Activated naive CD8-positive, alpha-beta T cell treated with anti-CD3 and anti-CD28 coated beads for 36 hours (primary cell): ENCODE measurements around the gene ERGIC2. TPM values are rescaled to one million over a fixed set of nuclear protein-coding genes. Genes with fewer than 3 reads are reported as not detected.
A peak's percentile ranks its signal among the peaks of the same experiment; 100 is the strongest.
"Not testable (repeated sequence)": the region's sequence is repeated elsewhere in the genome, so short reads cannot be mapped to it uniquely, and the experiment has no call there.

Experiments used
- DNase-seq: peaks from one replicate; pipeline ENCODE4 v3.0.0; 2021
- H3K27ac Mint-ChIP-seq: one replicate; pipeline ENCODE4 v1.8.0; 2022; ENCODE audit warnings: mild to moderate bottlenecking, moderate library complexity, mixed read lengths
- H3K27me3 Mint-ChIP-seq: one replicate; pipeline ENCODE4 v1.8.0; 2022; ENCODE audit warnings: mild to moderate bottlenecking, mixed read lengths
- H3K36me3 Mint-ChIP-seq: one replicate; pipeline ENCODE4 v1.8.0; 2021; ENCODE audit warnings: mild to moderate bottlenecking, mixed read lengths
- H3K4me1 Mint-ChIP-seq: one replicate; pipeline ENCODE4 v1.8.0; 2021; ENCODE audit warnings: mixed read lengths
- H3K4me3 Mint-ChIP-seq: one replicate; pipeline ENCODE4 v1.8.0; 2022; ENCODE audit warnings: mild to moderate bottlenecking, moderate library complexity, mixed read lengths
- H3K9me3 Mint-ChIP-seq: one replicate; pipeline ENCODE4 v1.8.0; 2022; ENCODE audit warnings: mixed read lengths
- total RNA-seq, 2 experiments: library from RNA; stranded (reverse); gene quantifications; one replicate each; pipeline ENCODE4 v1.2.3, GENCODE V29; 2021

ERGIC2 gene
- total RNA-seq, 2 experiments from 2014 or later = 122 to 126 TPM

DNA sequence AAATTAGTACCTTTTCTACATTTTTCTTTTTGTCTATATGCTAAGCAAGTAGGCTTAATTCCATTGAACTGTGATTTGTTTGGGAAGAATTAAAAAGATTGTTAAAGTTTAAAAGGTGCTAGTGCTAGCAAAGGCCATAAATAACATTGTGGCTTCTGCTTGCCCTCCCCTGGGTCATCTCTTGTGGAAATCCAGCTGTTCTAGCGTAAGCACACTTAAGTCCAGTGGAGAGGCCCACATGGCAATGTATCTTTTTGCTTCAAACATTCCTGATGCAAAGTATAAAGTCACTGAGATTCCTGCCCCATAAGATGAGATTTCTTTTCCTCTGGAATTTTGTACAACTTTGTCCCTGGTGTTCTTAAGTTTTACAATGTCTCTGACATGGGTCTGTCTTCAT is 14.4 kb upstream of the ERGIC2 start:
- no peak for DNase-seq
- Mint-ChIP-seq H3K27me3 (peaks cover 3% of the 10 kb centered on the region), H3K9me3 (no peaks in the 10 kb centered on the region), H3K4me1 (peaks cover 9% of the 10 kb centered on the region), H3K36me3 (no peaks in the 10 kb centered on the region), H3K27ac (no peak overlapping the region), H3K4me3 (no peak overlapping the region)

DNA sequence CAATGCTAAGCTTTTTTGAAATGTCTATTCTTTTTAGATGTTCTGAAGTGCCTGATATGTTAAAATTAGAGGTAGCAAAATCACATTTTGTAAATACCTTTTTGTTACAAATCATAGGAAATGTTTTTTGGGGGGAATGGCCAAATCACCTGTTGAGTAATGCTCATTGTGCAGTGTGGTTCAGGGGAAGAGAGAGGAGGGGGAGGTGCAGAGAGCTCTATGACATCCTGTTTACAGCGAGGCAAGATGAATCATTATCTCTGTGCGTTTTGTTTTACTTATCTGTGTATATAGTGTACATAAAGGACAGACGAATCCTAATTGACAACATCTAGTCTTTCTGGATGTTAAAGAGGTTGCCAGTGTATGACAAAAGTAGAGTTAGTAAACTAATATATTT is 9.4 kb upstream of the ERGIC2 start:
- not testable (repeated sequence) for H3K9me3 Mint-ChIP-seq

GRCh38 chr12:29389295-29389919 is 8.4 kb upstream of the ERGIC2 start:
- Mint-ChIP-seq H3K9me3 (no peaks in the 10 kb centered on the region), H3K4me1 (peaks cover 14% of the 10 kb centered on the region), H3K27me3 (no peaks in the 10 kb centered on the region), H3K4me3 (peak overlapping the region; percentile 71), H3K36me3 (no peaks in the 10 kb centered on the region), H3K27ac (peak overlapping the region; percentile 84)
- DNase-seq = peak; percentile 17

More for the DNA sequence above, 9.4 kb upstream of the ERGIC2 start:
- not testable (repeated sequence) for H3K36me3 Mint-ChIP-seq, H3K27me3 Mint-ChIP-seq
- H3K4me1 Mint-ChIP-seq = peaks cover 14% of the 10 kb centered on the region
- H3K27ac Mint-ChIP-seq = peak overlapping the region; percentile 84
- peak overlapping the region; percentile 71 for H3K4me3 Mint-ChIP-seq
- peak; percentile 15 for DNase-seq

DNA sequence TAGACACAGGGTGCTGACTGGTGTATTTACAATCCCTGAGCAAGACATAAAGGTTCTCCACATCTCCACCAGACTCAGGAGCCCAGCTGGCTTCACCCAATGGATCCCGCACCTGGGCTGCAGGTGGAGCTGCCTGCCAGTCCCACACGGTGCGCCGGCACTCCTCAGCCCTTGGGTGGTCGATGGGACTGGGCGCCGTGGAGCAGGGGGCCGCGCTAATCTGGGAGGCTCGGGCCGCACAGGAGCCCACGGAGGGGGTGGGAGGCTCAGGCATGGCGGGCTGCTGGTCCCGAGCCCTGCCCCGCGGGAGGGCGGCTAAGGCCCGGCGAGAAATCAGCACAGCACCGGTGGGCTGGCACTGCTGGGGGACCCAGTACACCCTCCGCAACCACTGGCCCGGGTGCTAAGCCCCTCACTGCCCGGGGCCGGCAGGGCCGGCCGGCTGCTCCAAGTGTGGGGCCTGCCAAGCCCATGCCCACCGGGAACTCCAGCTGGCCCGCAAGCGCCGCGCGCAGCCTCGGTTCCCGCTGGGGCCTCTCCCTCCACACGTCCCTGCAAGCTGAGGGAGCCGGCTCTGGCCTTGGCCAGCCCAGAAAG is 5.2 kb upstream of the ERGIC2 start:
- not testable (repeated sequence) for DNase-seq, H3K36me3 Mint-ChIP-seq, H3K27ac Mint-ChIP-seq, H3K27me3 Mint-ChIP-seq, H3K9me3 Mint-ChIP-seq, H3K4me3 Mint-ChIP-seq
- peaks cover 19% of the 10 kb centered on the region for H3K4me1 Mint-ChIP-seq

GRCh38 chr12:29385194-29385593 is 4.2 kb upstream of the ERGIC2 start:
- H3K27me3 Mint-ChIP-seq, DNase-seq, H3K9me3 Mint-ChIP-seq, H3K36me3 Mint-ChIP-seq, H3K27ac Mint-ChIP-seq, H3K4me3 Mint-ChIP-seq: not testable (repeated sequence)
- H3K4me1 Mint-ChIP-seq = peaks cover 10% of the 10 kb centered on the region

GRCh38 chr12:29382251-29382650 is 1.3 kb upstream of the ERGIC2 start:
- Mint-ChIP-seq H3K27ac (no peak overlapping the region), H3K27me3 (no peaks in the 10 kb centered on the region), H3K4me1 (peaks cover 21% of the 10 kb centered on the region), H3K9me3 (no peaks in the 10 kb centered on the region), H3K4me3 (peak overlapping the region; percentile 94), H3K36me3 (peaks cover 16% of the 10 kb centered on the region)
- DNase-seq = no peak

- H3K9me3 Mint-ChIP-seq = peaks cover 3% of the 10 kb centered on the region
- H3K27me3 Mint-ChIP-seq = no peaks in the 10 kb centered on the region
- no peak overlapping the region for H3K27ac Mint-ChIP-seq
- H3K4me1 Mint-ChIP-seq = peaks cover 32% of the 10 kb centered on the region
- peaks cover 30% of the 10 kb centered on the region for H3K36me3 Mint-ChIP-seq
- DNase-seq = no peak
- no peak overlapping the region for H3K4me3 Mint-ChIP-seq
These were observed 4.9 kb downstream of the ERGIC2 start for GRCh38 chr12:29376118-29376517.

DNA sequence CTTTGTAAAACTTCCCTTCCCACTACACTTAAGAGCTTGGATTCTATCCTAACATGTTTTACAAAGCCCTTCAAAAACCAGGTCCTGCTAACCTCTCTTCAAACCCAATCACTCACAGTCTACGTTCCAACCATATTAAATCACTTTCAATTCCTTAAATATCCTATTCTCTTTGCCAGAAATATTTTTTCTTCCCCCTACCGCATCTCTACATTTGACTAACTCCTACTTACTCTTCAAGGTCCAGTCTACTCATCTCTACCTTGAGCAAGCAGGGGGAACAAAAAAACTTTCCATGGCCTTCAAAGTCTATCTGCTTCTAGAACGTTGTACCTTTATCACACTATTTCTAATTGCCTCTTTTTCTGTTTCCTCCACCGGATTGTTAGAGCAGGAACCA is 6.1 kb downstream of the ERGIC2 start:
- no peak for DNase-seq
- Mint-ChIP-seq H3K4me1 (peaks cover 30% of the 10 kb centered on the region), H3K27me3 (no peaks in the 10 kb centered on the region), H3K36me3 (peaks cover 27% of the 10 kb centered on the region), H3K27ac (no peak overlapping the region), H3K9me3 (peaks cover 3% of the 10 kb centered on the region), H3K4me3 (no peak overlapping the region)

GRCh38 chr12:29374012-29374411 is 7.0 kb downstream of the ERGIC2 start:
- peaks cover 23% of the 10 kb centered on the region for H3K36me3 Mint-ChIP-seq
- peaks cover 25% of the 10 kb centered on the region for H3K4me1 Mint-ChIP-seq
- no peak overlapping the region for H3K4me3 Mint-ChIP-seq
- H3K27me3 Mint-ChIP-seq = no peaks in the 10 kb centered on the region
- no peak for DNase-seq
- no peak overlapping the region for H3K27ac Mint-ChIP-seq
- peaks cover 3% of the 10 kb centered on the region for H3K9me3 Mint-ChIP-seq

DNA sequence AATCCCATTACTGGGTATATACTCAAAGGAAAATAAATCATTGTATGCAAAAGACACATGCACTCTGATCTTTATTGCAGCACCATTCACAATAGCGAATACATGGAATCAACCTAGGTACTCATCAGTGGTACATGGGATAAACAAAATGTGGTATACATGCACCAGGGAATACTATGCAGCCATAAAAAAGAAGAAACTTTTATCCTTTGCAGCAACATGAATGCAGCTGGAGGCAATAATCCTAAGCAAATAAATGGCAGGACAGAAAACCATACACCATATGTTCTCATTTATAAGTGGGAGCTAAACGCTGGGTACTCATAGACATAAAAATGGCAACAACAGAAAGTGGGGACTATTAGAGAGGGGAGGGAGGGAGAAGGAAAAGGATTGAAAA is 15.9 kb downstream of the ERGIC2 start:
- Mint-ChIP-seq H3K36me3 (peaks cover 25% of the 10 kb centered on the region), H3K9me3 (peaks cover 1% of the 10 kb centered on the region), H3K27ac (no peak overlapping the region), H3K4me1 (peaks cover 11% of the 10 kb centered on the region), H3K27me3 (no peaks in the 10 kb centered on the region), H3K4me3 (no peak overlapping the region)
- DNase-seq = no peak

DNA sequence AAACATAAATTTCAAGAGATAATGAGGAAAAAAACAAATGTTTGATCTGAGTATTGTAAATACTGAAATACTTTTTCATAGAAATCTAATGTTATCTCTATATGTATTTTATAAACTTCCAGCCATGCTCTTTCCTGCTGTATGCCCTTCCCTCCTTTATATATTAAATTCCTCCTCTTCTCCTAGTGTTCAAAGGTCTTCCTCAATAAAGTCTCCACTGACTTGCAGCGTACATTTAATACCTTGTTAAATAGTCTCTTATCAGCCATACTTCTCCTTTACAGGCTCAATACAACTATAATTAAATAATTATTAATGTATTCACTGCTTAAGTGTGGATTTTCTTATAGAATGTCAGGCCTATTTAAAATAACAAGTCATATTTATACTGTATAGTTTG is 26.0 kb downstream of the ERGIC2 start:
- Mint-ChIP-seq H3K4me3 (no peak overlapping the region), H3K9me3 (no peaks in the 10 kb centered on the region), H3K27ac (no peak overlapping the region), H3K36me3 (peaks cover 5% of the 10 kb centered on the region), H3K4me1 (no peaks in the 10 kb centered on the region), H3K27me3 (no peaks in the 10 kb centered on the region)
- DNase-seq = no peak

GRCh38 chr12:29350080-29350479 is 30.9 kb downstream of the ERGIC2 start:
- Mint-ChIP-seq H3K9me3 (no peaks in the 10 kb centered on the region), H3K36me3 (peaks cover 5% of the 10 kb centered on the region), H3K4me1 (peaks cover 7% of the 10 kb centered on the region), H3K27ac (no peak overlapping the region), H3K4me3 (no peak overlapping the region), H3K27me3 (no peaks in the 10 kb centered on the region)
- no peak for DNase-seq

GRCh38 chr12:29346769-29347421 is 34.1 kb downstream of the ERGIC2 start:
- DNase-seq = no peak
- Mint-ChIP-seq H3K27me3 (no peaks in the 10 kb centered on the region), H3K9me3 (no peaks in the 10 kb centered on the region), H3K36me3 (peaks cover 4% of the 10 kb centered on the region), H3K27ac (peak overlapping the region; percentile 39), H3K4me3 (no peak overlapping the region), H3K4me1 (peaks cover 7% of the 10 kb centered on the region)

DNA sequence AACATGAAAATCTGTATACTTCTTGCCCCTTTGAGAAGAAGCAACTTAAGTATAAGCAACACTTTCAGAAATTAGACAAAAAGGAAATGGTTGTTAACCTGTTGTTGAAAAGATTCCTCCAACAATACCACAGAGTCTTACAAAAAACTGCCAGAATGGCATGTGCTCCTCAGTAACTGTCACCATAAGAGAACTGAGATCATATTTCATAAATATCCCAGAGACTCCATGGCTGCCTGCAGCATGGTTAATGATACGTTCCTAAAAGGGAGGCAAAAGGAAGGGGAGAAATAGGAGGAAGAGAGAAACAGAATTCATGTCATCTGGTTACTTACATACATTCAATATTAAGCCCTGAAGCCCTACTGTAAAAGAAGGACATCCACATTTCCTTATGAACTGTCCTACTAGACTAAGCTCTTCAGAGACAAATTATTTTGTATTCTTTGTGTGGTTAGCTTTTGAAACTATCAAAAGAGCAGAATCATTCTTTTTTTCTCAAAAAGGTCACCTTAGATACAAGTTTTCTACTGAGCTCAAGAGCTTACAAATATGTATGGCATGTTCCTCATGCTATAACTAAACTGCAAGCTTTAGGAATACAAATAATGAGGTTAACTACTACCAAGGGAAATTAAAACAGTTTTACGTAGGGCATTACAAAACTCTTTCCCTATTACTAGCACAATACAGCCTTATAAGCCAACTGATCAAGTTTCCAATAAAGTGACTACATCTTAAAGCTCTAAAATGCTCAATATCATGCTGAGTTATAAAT is 37.8 kb downstream of the ERGIC2 start:
- no peak overlapping the region for H3K27ac Mint-ChIP-seq
- H3K4me1 Mint-ChIP-seq = peaks cover 7% of the 10 kb centered on the region
- no peak for DNase-seq
- no peak overlapping the region for H3K4me3 Mint-ChIP-seq
- no peaks in the 10 kb centered on the region for H3K9me3 Mint-ChIP-seq
- H3K36me3 Mint-ChIP-seq = peaks cover 9% of the 10 kb centered on the region
- H3K27me3 Mint-ChIP-seq = no peaks in the 10 kb centered on the region

DNA sequence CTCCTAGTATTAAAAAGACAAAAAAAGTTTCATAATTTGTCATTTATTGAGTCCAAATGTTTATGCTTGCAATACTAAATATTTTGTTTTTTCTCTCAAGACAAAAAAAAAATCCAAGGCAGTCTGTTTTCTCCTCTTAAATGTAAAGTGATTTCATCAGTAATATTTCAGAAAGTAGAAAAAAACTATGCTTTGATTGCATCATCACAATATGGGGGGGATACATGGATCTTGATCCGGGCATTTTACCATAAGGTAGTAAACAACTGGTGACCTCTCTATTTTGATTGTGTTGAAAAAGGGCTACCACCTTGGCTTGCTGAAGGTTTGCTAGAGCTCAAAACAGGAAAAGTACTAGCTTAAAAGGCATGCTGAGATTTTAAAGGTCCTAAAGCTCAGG is 43.6 kb downstream of the ERGIC2 start:
- Mint-ChIP-seq H3K27me3 (no peaks in the 10 kb centered on the region), H3K4me1 (no peaks in the 10 kb centered on the region), H3K9me3 (no peaks in the 10 kb centered on the region), H3K27ac (no peak overlapping the region), H3K36me3 (peaks cover 10% of the 10 kb centered on the region), H3K4me3 (no peak overlapping the region)
- DNase-seq = no peak
